Heart right ventricle (tissue), 16 donors: ENCODE data around the gene ECEL1. TPM values are rescaled to one million over a fixed set of nuclear protein-coding genes. Genes with fewer than 3 reads are reported as not detected.

Experiments used
- ATAC-seq, 8 donors: fragments of 200-7000 bp; cut with Tn5 transposase; one replicate each; pipeline ENCODE4 v1.9.1; 2020; ENCODE audit warnings: mild to moderate bottlenecking in 8 of 8, moderate library complexity in 8 of 8, moderate number of reproducible peaks in 1 of 8
- DNase-seq, 2 donors: peaks; one replicate each; pipeline ENCODE4 v3.0.0-alpha.2; 2020
- H3K27ac ChIP-seq, 10 donors: fragments of 200-600 bp; sonication (generic) in 2 of 10; one replicate each; pipeline versions ENCODE4 v1.5.0 to v1.8.0; 2020 to 2022; ENCODE audit warnings: mild to moderate bottlenecking in 3 of 10
- H3K27me3 ChIP-seq, 7 donors: fragments of 200-600 bp; one replicate each; pipeline ENCODE4 v1.8.0; 2021 to 2022; ENCODE audit warnings: mild to moderate bottlenecking in 2 of 7
- H3K36me3 ChIP-seq, 9 donors: fragments of 200-600 bp; sonication (generic) in 1 of 9; one replicate each; pipeline versions ENCODE4 v1.5.0 to v1.8.0; 2020 to 2022; ENCODE audit warnings: mild to moderate bottlenecking in 2 of 9
- H3K4me1 ChIP-seq, 9 donors: fragments of 200-600 bp; sonication (generic) in 1 of 9; one replicate each; pipeline versions ENCODE4 v1.5.0 to v1.8.0; 2020 to 2022; ENCODE audit warnings: mild to moderate bottlenecking in 4 of 9
- H3K4me3 ChIP-seq, 10 donors: fragments of 200-600 bp; sonication (generic) in 2 of 10; one replicate each; pipeline versions ENCODE4 v1.5.0 to v1.8.0; 2020 to 2022; ENCODE audit warnings: mild to moderate bottlenecking in 7 of 10, moderate library complexity in 2 of 10
- H3K9me3 ChIP-seq, 11 donors: fragments of 200-600 bp in 10 of 11; sonication (generic) in 2 of 11; one replicate each; pipeline versions ENCODE4 v1.5.0 to v1.8.0; 2013 to 2022; ENCODE audit warnings: mild to moderate bottlenecking in 2 of 11, control low read depth in 1 of 11, moderate library complexity in 1 of 11
- WGBS, 2 donors: extraction: QIAGEN DNeasy Blood & Tissue Kit; methylation state at CpG; one replicate each; pipeline ENCODE4 v1.1.7; 2013; ENCODE audit warnings: inconsistent platforms in 1 of 2; 5-methylcytosine and 5-hydroxymethylcytosine counted together
- intact Hi-C, 10 donors: fragments of 100-400 bp; cut with DNase I; formaldehyde crosslinking; loops; one replicate each; pipeline versions ENCODE4 v1.11.1 to v1.14.2; 2022
- polyA plus RNA-seq, 2 donors: library from polyadenylated mRNA; stranded (reverse); fragments of 200-250 nt; gene quantifications; one replicate each; pipeline ENCODE4 v1.2.3, GENCODE V29; 2013
- total RNA-seq, 10 donors: library from RNA; stranded (reverse); fragmentation: NEBNext Ultra II Directional in 3 of 10; extraction: Animal tissue kit (Norgen Biotek cat#: 25700) in 3 of 10; gene quantifications; one replicate each; pipeline versions ENCODE4 v1.2.1 to v1.2.4, GENCODE V29; 2021 to 2023
- TF ChIP-seq, protein P1 (sequence below), 9 donors: fragments of 200-600 bp; sonication (generic) in 2 of 9; IDR thresholded peaks; one replicate each; pipeline versions ENCODE4 v1.5.0 to v1.8.0; 2021 to 2022; ENCODE audit warnings: antibody characterized with exemption in 9 of 9, mild to moderate bottlenecking in 5 of 9, moderate library complexity in 1 of 9
- donor health status: Arrhythmogenic right ventricular cardiomyopathy.
- donor health status: ischemic (EF 13 %, LVEDD 7.1; RV severe dilation, severe dysfunction).
- donor health status: healthy with polysubstance abuse.
- donor health status: DM: no; HTN: yes; CAD: no.
- donor health status: DM: no; HTN: no; CAD: no.
- donor health status: ischemic (EF 25% LVEDD 6.9; RV normal size, moderate dysfunction).
- donor health status: ischemic (EF 25% LVEDD 5.7; RV mildly dilated, moderate dysfunction).
- donor health status: healthy.
- donor health status: DM: yes; HTN: yes; CAD: no.
- donor health status: Ischemic cardiomyopathy.
- donor health status: ischemic (EF 35%, LVEDD 5.7; RV mildly dilated, moderate dysfunction).
- donor health status: nonischemic (EF 11% LVEDD 7.7; RV severe dilation, severe dysfunction).
- donor health status: DM: yes; HTN: yes; CAD: no.
- donor health status: PGD.
- donor health status: ischemic (EF 29% LVEDD 5.4; RV normal size, mild dysfunction).
- donor health status: nonischemic (EF 23%, LVEDD 6.1; RV moderate dilation, normal function).

Gene ECEL1
- total and polyA plus RNA-seq, 12 donors, result 0.23 to 1.5 (median 0.39) TPM; not detected in 8

DNA sequence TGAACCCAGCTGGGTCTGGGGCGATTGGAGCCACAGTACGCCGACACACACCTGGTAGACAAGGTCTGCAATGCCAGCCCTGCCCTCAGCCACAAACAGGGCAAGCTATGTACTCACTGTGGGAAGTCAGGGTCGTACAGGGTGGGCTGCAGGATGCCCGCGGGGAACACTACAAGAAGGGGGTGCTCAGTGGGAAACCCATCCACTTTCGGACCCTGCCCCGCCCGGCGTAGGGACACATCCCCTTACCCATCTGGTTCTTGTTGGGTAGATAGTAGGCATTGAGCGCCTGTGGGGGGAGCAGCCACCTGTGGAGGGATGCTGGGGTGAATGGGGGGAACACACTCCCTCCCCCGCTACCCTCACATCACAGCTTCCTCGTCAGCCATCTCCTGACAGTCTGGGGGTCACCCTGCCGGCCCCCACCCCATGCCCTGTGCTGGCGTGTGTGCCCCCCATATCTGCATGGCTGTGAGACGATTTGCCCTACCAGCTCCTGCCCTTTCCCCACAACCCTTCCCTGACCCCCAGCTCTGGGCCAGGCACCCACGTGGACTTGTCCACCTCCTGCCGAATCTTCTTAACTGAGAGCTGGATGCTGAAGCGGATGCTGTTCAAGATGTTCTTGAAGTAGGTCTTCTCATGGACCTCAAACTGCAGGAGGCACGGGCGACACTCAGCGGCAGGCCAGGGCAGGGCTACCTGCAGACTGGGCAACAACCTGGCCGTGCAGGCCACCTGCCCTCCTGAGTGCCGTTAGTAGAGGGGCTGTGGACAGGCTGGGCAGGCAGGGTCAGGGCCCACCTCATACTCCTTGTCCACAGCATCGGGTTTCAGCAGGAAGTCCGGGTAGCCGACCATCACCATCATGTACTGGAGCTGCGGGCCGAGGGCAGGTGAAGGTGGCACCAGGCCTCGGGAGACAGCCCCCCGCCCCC is 5.1 kb downstream of the ECEL1 start:
- Histone ChIP-seq H3K9me3 (no peaks in the 10 kb centered on the region), H3K27me3 (peaks cover 18 to 88% (median 64%) of the 10 kb centered on the region in 7 donors), H3K36me3 (no peaks in the 10 kb centered on the region), H3K4me3 (no peak overlapping the region), H3K4me1 (peaks cover 0 to 18% (median 11%) of the 10 kb centered on the region in 9 donors), H3K27ac (no peak overlapping the region)
- TF ChIP-seq, protein P1, sequence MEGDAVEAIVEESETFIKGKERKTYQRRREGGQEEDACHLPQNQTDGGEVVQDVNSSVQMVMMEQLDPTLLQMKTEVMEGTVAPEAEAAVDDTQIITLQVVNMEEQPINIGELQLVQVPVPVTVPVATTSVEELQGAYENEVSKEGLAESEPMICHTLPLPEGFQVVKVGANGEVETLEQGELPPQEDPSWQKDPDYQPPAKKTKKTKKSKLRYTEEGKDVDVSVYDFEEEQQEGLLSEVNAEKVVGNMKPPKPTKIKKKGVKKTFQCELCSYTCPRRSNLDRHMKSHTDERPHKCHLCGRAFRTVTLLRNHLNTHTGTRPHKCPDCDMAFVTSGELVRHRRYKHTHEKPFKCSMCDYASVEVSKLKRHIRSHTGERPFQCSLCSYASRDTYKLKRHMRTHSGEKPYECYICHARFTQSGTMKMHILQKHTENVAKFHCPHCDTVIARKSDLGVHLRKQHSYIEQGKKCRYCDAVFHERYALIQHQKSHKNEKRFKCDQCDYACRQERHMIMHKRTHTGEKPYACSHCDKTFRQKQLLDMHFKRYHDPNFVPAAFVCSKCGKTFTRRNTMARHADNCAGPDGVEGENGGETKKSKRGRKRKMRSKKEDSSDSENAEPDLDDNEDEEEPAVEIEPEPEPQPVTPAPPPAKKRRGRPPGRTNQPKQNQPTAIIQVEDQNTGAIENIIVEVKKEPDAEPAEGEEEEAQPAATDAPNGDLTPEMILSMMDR (IDR thresholded peaks at IDR 0.05), result no peak
- ATAC-seq (no peak), DNase-seq (no peak)
- 91 to 93% methylated on average over 31 of the region's 31 CpGs for WGBS, 2 donors
- intact Hi-C loops, result no loop called here

DNA sequence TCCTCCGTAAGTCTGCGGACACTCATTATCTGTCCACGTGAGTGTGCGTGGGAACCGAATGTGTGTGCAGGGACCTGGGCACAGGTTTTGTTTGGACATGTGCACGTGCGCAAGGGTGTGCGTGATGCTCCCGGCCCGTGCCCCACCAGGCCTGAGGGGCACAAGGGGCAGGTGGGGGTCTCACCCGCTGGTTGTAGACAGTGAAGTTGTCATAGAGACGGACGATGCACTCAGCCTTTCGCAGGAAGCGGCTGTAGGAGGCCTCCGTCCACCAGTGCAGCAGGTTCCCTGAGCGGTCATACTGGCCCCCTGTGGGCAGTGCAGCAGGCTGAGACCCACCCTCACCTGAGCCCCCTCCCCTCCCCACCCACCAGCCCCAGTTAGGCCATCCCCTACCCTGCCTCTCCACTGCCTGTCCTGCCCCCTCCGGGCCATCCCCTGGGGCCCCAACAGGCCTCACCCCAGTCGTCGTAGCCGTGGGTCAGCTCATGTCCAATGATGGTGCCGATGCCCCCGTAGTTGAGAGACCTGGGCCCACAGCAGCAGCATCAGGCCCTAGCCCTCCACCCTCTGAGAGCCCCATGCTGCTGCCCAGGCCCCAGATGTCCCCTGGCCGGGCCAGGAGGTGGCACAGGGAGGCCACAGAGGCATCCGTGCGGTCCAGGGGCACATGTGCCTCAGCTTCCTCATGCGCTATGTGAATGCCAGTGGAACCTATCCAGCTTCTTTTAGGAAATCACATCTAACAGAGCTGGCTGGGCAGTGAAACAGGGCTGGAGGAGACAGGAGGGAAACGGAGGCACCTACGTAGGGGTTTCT is 6.1 kb downstream of the ECEL1 start:
- Histone ChIP-seq H3K4me3 (no peak overlapping the region), H3K36me3 (no peaks in the 10 kb centered on the region), H3K4me1 (peaks cover 0 to 11% (median 4%) of the 10 kb centered on the region in 9 donors), H3K9me3 (no peaks in the 10 kb centered on the region), H3K27me3 (peaks cover 13 to 89% (median 62%) of the 10 kb centered on the region in 7 donors), H3K27ac (no peak overlapping the region)
- no peak for ATAC-seq
- DNase-seq, result no peak
- 89 to 91% methylated on average over 29 of the region's 29 CpGs for WGBS, 2 donors
- intact Hi-C loops, result no loop called here
- TF ChIP-seq, protein P1 (IDR thresholded peaks at IDR 0.05), result no peak

DNA sequence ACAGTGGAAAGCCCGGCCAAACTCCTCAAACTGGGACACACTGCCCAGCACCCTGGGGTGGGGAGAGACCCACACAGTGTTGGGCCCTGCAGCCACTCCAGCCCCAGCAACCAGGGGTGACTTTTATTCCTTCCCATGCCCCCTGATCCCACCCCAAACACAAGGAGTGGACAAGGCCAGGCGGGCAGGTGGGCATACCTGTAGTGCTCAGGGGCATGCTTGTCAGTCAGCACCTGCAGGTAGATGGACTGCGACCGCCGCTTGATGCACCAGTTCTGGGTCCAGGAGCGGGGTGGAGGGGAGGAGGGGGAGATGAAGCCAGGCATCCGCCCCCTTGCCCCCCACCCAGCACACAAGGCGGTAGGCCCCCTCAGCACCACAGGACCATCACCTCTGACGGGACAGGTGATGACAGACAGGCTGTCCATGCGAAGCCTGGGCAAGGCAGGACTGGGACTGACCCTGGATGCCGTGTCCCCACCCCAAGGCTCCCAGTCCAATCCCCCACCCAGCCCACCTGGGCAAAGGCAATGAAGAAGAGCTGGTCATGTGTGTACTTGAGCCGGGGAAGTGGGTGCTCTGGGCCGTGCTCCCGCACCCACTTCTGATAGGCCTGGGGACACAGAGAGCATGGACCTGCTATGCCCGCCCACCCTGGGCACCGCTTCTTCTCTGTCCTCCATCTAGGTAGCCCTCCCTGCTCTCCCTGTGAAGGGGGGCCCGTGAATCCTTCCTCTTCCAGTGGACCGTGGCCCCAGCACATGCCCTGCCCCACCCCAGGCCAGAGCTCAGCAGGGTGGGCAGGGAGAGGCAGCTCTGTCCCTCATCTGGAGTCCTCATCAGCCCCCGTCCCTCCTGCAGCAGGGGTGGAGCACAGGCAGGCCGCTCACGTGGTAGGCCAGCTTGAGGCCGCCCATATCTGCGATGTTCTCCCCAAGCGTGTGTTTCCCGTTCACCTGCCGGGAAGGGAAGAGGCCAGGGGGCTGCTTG is 7.1 kb downstream of the ECEL1 start:
- TF ChIP-seq, protein P1 (IDR thresholded peaks at IDR 0.05), result no peak
- Histone ChIP-seq H3K9me3 (no peaks in the 10 kb centered on the region), H3K4me1 (peaks cover 0 to 4% (median 0%) of the 10 kb centered on the region in 9 donors), H3K27me3 (peaks cover 3 to 88% (median 60%) of the 10 kb centered on the region in 7 donors), H3K4me3 (no peak overlapping the region), H3K27ac (no peak overlapping the region), H3K36me3 (no peaks in the 10 kb centered on the region)
- 80 to 82% methylated on average over 25 to 26 of the region's 26 CpGs for WGBS, 2 donors
- ATAC-seq (no peak), DNase-seq (no peak)
- intact Hi-C loops, result no loop called here
